SK-N-MC (cell line): ENCODE measurements around the gene TRIM46.

Source experiments
- EZH2 ChIP-seq: fragments of 200-600 bp; sonication (generic); IDR thresholded peaks from one replicate; pipeline ENCODE4 v1.6.1; 2017; ENCODE audit warnings: antibody characterized with exemption
- POLR2AphosphoS5 ChIP-seq: IDR thresholded peaks from 2 replicates; pipeline ENCODE4 v1.6.1; 2012; ENCODE audit warnings: mild to moderate bottlenecking, low read depth, low read length, borderline replicate concordance

DNA sequence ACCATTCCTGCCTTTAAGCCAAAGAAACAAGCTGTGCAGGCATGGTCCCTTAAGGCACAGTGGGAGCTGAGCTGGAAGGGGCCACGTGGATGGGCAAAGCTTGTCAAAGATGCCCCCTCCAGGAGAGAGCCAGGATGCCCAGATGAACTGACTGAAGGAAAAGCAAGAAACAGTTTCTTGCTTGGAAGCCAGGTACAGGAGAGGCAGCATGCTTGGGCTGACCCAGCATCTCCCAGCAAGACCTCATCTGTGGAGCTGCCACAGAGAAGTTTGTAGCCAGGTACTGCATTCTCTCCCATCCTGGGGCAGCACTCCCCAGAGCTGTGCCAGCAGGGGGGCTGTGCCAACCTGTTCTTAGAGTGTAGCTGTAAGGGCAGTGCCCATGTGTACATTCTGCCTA is 39.3 kb upstream of the TRIM46 start:
- no peak for TF ChIP-seq EZH2
- TF ChIP-seq POLR2AphosphoS5 = no peak
